Skeletal muscle satellite cell (primary cell): Measurements from ENCODE around the gene BRMS1. TPM values are rescaled to one million over a fixed set of nuclear protein-coding genes. Genes with fewer than 3 reads are reported as not detected.

ENCODE experiments used
- H3K27me3 ChIP-seq: 2 replicates; pipeline ENCODE4 v1.7.0; 2013; ENCODE audit warnings: low read length; ENCODE audit not compliant: control insufficient read depth, insufficient read depth
- H3K36me3 ChIP-seq: 2 replicates; pipeline ENCODE4 v1.7.0; 2013; ENCODE audit warnings: mild to moderate bottlenecking, control low read depth, low read length; ENCODE audit not compliant: insufficient read depth
- H3K4me1 ChIP-seq: 2 replicates; pipeline ENCODE4 v1.7.0; 2013; ENCODE audit warnings: low read length; ENCODE audit not compliant: control insufficient read depth, insufficient read depth
- H3K4me2 ChIP-seq: 2 replicates; pipeline ENCODE4 v1.7.0; 2013; ENCODE audit warnings: mild to moderate bottlenecking, low read length
- H3K4me3 ChIP-seq: 2 replicates; pipeline ENCODE4 v1.7.0; 2013; ENCODE audit warnings: low read length
- H3K9ac ChIP-seq: 2 replicates; pipeline ENCODE4 v1.7.0; 2013; ENCODE audit warnings: mild to moderate bottlenecking, low read depth, low read length, moderate library complexity
- H3K9me3 ChIP-seq: replicated peaks from 2 replicates; pipeline ENCODE4 v1.7.0; 2013; ENCODE audit warnings: mild to moderate bottlenecking, control low read depth, low read length
- small RNA-seq: library from RNA; depleted of rRNA; stranded (forward); fragments of <200 nt; gene quantifications from one replicate; pipeline ENCODE3, GENCODE V24; 2012

BRMS1 gene

DNA sequence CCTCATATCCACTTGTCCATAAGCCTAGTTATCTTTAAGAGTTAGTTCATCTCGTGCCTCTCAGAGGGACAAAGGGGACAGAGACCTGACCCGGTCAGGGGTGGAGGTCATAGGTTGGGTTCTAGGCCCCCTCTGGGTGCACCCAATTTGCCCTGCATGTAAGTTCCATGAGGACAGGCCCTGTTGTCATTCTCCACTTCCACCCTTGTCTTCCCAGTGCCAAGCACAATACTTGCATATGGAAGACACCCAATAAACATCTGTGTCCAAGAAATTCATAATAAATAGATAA is 54.6 kb downstream of the BRMS1 start:
- no peaks in the 10 kb centered on the region for H3K9me3 ChIP-seq
- no peak overlapping the region for H3K9ac ChIP-seq
- peaks cover 17% of the 10 kb centered on the region for H3K36me3 ChIP-seq
- peaks cover 33% of the 10 kb centered on the region for H3K27me3 ChIP-seq
- peaks cover 15% of the 10 kb centered on the region for H3K4me1 ChIP-seq
- peak overlapping the region; percentile 95 for H3K4me2 ChIP-seq
- H3K4me3 ChIP-seq, result peak overlapping the region; percentile 72

DNA sequence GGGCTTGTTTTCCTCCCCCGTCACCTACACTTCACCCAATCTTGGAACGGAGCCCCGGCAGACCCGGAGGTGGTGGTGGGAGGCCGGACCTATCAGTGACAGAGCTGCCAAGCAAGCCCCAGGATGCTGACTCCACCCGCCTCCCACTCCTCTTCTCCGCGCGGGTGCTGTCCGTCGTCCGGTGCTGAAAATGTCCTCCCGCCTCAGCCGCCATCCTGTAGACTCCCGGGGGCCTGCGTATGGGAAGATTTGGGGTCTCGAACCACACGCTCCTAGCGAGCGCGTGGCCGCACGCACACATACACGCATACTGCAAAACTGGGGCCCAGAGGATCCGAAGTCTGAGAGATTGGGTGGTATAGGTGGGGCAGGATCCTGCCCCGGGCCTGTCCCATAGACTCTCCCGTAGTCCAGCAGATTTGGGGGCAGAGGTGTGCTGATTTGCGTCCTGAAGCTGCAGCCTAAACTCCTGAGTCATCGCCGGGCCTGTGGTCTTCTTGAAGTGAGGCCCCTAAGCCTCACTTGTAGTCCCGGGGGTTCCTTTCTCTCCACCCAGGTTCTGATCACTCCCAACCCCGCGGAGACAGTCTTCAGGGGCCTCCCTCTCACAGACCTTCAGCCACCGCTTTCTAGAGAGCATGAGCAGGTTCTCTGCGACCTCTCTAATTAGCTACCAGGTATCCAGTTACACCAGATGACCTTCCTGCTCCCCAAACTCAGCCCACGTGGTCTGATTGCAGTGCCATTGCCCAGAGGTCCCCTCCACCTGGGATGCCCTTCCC is 55.2 kb downstream of the BRMS1 start:
- Histone ChIP-seq H3K9ac (peak overlapping the region; percentile 96), H3K36me3 (peaks cover 23% of the 10 kb centered on the region), H3K4me2 (peak overlapping the region; percentile 95), H3K9me3 (no peaks in the 10 kb centered on the region), H3K4me1 (peaks cover 15% of the 10 kb centered on the region), H3K27me3 (peaks cover 33% of the 10 kb centered on the region), H3K4me3 (peak overlapping the region; percentile 72)

DNA sequence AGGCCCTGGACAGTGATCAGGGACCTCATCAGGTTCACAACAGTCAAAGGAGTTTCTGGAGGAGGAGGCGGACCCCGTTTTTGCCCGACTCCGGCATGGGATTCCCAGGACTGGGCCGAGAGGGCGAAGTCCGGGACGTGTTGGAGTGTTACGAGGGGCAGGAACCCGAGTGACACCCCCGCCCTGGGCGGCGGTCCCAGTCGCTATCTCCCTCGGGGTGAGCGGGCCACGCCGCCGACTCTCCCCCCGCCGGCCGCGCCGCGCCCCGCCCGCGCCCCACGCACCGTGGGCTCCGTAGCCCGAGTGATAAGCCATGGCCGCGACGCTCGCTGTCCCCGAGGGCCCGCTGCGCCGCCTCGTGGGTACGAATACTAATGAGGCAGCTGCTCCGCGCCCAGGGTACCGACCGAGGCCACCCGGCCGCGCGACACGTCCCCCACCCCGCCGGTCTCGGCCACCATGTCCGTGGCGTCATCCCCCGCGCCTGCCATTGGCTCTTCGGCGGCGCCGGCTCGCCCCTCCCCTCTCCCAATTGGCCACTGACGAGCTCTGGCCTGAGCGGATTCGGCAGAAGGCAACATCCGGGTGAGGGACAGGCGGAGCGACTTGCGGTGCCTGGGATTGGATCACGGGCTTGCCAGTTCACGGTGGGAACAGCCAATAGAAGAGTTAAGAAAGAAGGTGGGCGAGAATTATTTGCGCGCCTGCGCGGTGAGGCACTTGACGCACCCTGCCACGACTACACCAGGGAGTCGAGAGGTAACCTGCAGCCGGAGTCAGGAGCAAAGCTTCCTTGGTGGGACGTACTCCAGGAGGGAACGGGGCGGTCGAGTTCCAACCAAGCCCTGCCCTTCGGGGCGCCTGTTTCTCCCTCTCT is 56.0 kb downstream of the BRMS1 start, which contains the start of gene YIF1A:
Gene YIF1A, minus strand, starts transcription at position 473 of the 877 bp plus-strand sequence. Its CDS starts 158 bp downstream, at position 315.
- Histone ChIP-seq H3K27me3 (peaks cover 30% of the 10 kb centered on the region), H3K9ac (peak within 1 kb of the TSS; percentile 96), H3K36me3 (peaks cover 29% of the 10 kb centered on the region), H3K4me1 (peaks cover 15% of the 10 kb centered on the region), H3K9me3 (no peaks in the 10 kb centered on the region), H3K4me3 (peak within 1 kb of the TSS; percentile 72), H3K4me2 (peak within 1 kb of the TSS; percentile 97)

DNA sequence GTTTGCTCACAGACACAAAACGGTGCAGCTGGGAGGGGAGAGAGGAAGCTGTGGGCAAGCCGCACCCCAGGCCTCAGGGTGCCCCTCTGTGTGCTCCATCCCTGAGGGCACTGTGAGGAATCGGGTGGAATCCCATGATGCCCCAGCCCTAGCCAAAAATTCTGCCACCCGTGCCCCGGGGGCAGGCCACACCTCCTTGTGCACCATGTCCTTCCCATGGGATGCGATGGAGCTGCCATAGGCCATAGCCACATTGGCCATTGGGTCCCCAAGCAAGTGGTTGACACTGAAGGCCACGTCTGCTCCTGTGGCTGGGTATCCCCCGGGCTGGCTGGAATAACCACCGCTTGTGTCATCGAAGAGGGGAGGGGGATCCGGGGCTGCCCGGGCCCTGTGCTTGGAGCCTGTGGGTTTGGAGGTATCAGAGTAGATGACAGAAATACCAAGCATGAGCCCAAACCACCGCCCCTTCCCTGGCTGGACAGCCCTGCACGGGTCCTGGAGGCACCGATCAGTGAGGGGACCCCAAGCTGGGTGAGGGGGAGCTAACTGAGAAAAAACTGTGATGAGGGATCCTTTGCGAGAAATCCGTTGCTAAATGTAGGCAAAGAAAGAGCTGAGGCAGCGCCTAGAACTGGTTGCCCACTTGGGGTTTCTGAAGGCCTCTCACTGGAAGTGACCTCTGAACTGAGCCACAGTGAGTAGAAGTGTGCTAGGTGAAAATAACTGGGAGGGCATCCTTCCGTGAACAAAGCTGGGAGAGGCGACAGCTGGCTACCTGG is 56.8 kb downstream of the BRMS1 start:
- peak overlapping the region; percentile 72 for H3K4me3 ChIP-seq
- peak overlapping the region; percentile 96 for H3K9ac ChIP-seq
- peaks cover 22% of the 10 kb centered on the region for H3K27me3 ChIP-seq
- H3K36me3 ChIP-seq, result peaks cover 33% of the 10 kb centered on the region
- peaks cover 15% of the 10 kb centered on the region for H3K4me1 ChIP-seq
- peak overlapping the region; percentile 97 for H3K4me2 ChIP-seq
- H3K9me3 ChIP-seq, result no peaks in the 10 kb centered on the region

Small RNA genes within 50 kb of the gene (small RNA-seq; reads per million reads assigned to genes)
- not detected for gene RF00017
- gene RNU1-84P, result 6.8 reads per million, percentile 88 among the genes with 10 or more reads in this experiment
